IgD-negative memory B cell (primary cell): ENCODE measurements around the gene BAD. TPM values are rescaled to one million over a fixed set of nuclear protein-coding genes. Genes with fewer than 3 reads are reported as not detected.
A peak's percentile ranks its signal among the peaks of the same experiment; 100 is the strongest.

Source experiments
- H3K27ac Mint-ChIP-seq, 3 donors: one replicate each; pipeline ENCODE4 v1.8.0; 2020 to 2022; ENCODE audit warnings: mild to moderate bottlenecking in 3 of 3, mixed read lengths in 3 of 3, moderate library complexity in 1 of 3
- H3K27me3 Mint-ChIP-seq: one replicate; pipeline ENCODE4 v1.8.0; 2021; ENCODE audit warnings: mixed read lengths
- H3K36me3 Mint-ChIP-seq: one replicate; pipeline ENCODE4 v1.8.0; 2020; ENCODE audit warnings: mild to moderate bottlenecking, mixed read lengths
- H3K4me1 Mint-ChIP-seq, 3 donors: one replicate each; pipeline ENCODE4 v1.8.0; 2020 to 2022; ENCODE audit warnings: mixed read lengths in 3 of 3, mild to moderate bottlenecking in 1 of 3
- H3K4me3 Mint-ChIP-seq, 4 donors: one replicate each; pipeline ENCODE4 v1.8.0; 2020 to 2022; ENCODE audit warnings: mild to moderate bottlenecking in 4 of 4, mixed read lengths in 4 of 4, moderate library complexity in 3 of 4
- H3K9me3 Mint-ChIP-seq, 3 donors: one replicate each; pipeline ENCODE4 v1.8.0; 2020 to 2021; ENCODE audit warnings: mixed read lengths in 3 of 3, mild to moderate bottlenecking in 1 of 3
- polyA plus RNA-seq: library from polyadenylated mRNA; unstranded; fragments of 300-500 nt; fragmentation: Illumina TruSeq; gene quantifications from one replicate; pipeline ENCODE4 v1.2.3, GENCODE V29; 2021

The BAD gene
- polyA plus RNA-seq, 1 donor from 2014 or later, result 53.2 TPM

GRCh38 chr11:64238076-64238475 is 46.4 kb downstream of the BAD start:
- no peaks in the 10 kb centered on the region for H3K9me3 Mint-ChIP-seq
- no peaks in the 10 kb centered on the region for H3K27me3 Mint-ChIP-seq
- H3K36me3 Mint-ChIP-seq, result peaks cover 3% of the 10 kb centered on the region
- H3K27ac Mint-ChIP-seq, result peak overlapping the region; percentile 96 to 100 (median 100)
- H3K4me1 Mint-ChIP-seq, result peaks cover 38 to 47% (median 41%) of the 10 kb centered on the region in 3 donors
- peak overlapping the region; percentile 41 to 95 (median 76) for H3K4me3 Mint-ChIP-seq

DNA sequence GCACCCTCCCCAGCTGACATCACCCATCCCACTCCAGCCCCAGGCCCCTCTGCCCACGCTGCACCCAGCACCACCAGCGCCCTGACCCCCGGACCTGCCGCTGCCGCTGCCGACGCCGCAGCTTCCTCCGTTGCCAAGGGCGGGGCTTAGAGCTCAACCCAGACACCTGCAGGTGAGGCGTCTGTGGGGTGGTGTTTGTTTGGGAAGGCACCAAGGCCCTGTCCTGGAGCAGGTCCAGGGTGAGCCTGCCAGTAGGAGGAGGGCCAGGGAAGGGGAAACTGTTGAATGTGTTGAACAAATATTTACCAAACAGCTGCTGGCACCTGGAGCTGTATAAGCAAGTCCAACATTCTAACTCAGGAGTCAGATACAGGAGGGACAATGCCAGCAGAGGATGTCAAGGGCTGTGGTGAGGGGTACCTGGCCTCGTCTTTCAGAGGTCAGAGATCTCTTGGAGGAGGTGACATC is 46.9 kb downstream of the BAD start:
- peak overlapping the region; percentile 41 to 95 (median 78) for H3K4me3 Mint-ChIP-seq
- no peaks in the 10 kb centered on the region for H3K27me3 Mint-ChIP-seq
- peaks cover 3% of the 10 kb centered on the region for H3K36me3 Mint-ChIP-seq
- peak overlapping the region; percentile 96 to 100 (median 100) for H3K27ac Mint-ChIP-seq
- H3K4me1 Mint-ChIP-seq, result peaks cover 38 to 45% (median 40%) of the 10 kb centered on the region in 3 donors
- H3K9me3 Mint-ChIP-seq, result no peaks in the 10 kb centered on the region

GRCh38 chr11:64235437-64236161 is 48.9 kb downstream of the BAD start:
- Mint-ChIP-seq H3K27me3 (no peaks in the 10 kb centered on the region), H3K4me1 (peaks cover 30 to 52% (median 44%) of the 10 kb centered on the region in 3 donors), H3K27ac (peak overlapping the region; percentile 88 to 100 (median 93)), H3K4me3 (peak overlapping the region; percentile 91 to 97 (median 94)), H3K36me3 (peaks cover 3% of the 10 kb centered on the region), H3K9me3 (no peaks in the 10 kb centered on the region)

DNA sequence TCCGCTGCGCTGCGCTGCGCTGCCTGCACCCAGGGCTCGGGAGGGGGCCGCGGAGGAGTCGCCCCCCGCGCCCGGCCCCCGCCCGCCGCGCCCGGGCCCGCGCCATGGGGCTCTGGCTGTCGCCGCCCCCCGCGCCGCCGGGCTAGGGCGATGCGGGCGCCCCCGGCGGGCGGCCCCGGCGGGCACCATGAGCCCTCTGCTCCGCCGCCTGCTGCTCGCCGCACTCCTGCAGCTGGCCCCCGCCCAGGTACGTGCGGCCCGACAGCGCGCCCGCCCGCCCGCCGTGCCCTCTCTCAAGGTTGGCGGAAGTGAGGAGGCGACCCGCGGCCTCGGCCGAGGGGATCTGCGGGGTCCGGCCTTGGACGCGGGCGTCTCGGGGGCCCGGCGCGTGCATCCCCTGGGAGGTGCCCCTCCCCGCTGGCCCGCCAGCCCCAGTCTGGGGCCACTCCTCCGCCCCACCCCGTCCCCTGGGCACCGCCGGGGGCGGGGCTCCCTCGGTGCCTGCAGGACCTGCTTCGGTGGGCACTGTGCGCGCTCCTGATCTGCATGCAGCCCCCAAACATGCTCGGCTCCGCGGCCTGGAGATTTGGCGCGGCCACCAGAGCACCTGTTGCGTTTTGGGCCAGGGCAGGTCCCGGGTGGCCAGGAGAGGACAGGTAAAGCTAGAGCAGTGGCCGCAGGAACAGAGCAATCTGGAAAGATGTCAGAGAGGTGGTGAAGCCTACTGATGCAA is 49.7 kb downstream of the BAD start:
- peaks cover 3% of the 10 kb centered on the region for H3K36me3 Mint-ChIP-seq
- H3K4me1 Mint-ChIP-seq, result peaks cover 29 to 45% (median 42%) of the 10 kb centered on the region in 3 donors
- H3K27me3 Mint-ChIP-seq, result no peaks in the 10 kb centered on the region
- H3K9me3 Mint-ChIP-seq, result no peaks in the 10 kb centered on the region
- peak overlapping the region; percentile 88 to 100 (median 93) for H3K27ac Mint-ChIP-seq
- H3K4me3 Mint-ChIP-seq, result peak overlapping the region; percentile 91 to 97 (median 94)

DNA sequence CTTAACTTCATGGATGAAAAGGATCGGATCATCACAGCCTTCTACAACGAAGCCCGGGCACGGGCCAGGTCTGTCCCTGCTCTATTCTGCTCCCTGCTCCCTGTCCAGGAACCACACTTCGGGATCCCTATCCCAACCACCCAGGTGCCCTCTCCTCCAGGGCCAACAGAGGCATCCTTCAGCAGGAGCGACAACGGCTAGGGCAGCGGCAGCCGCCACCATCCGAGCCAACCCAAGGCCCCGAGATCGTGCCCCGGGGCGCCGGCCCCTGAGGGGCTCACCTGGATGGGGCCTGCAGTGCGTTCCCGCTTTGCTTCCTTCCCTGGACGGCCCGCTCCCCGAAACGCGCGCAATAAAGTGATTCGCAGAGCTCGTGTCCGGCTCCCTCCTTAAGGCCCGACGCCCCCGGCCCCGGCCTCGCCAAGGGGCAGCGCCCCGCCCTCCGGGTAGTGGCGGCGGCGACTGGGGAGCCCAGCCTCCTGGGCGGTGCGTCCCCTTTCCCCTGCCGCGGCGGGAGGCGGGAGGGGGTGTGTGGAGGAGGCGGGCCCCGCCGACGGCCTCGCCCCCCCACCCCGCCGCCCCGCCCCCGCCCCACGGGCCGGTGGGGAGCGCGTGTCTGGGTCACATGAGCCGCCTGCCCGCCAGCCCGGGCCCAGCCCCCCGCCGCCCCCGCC is 50.4 kb downstream of the BAD start, which contains the start of gene VEGFB:
VEGFB (plus strand) TSS at position 672 of the 674 bp plus-strand sequence. CDS start 250 bp downstream, outside the sequence.
- peaks cover 3% of the 10 kb centered on the region for H3K36me3 Mint-ChIP-seq
- no peaks in the 10 kb centered on the region for H3K9me3 Mint-ChIP-seq
- peak within 1 kb of the TSS; percentile 92 to 98 (median 96) for H3K4me3 Mint-ChIP-seq
- peaks cover 35 to 47% (median 38%) of the 10 kb centered on the region in 3 donors for H3K4me1 Mint-ChIP-seq
- H3K27me3 Mint-ChIP-seq, result no peaks in the 10 kb centered on the region
- H3K27ac Mint-ChIP-seq, result peak within 1 kb of the TSS; percentile 88 to 100 (median 93)

DNA sequence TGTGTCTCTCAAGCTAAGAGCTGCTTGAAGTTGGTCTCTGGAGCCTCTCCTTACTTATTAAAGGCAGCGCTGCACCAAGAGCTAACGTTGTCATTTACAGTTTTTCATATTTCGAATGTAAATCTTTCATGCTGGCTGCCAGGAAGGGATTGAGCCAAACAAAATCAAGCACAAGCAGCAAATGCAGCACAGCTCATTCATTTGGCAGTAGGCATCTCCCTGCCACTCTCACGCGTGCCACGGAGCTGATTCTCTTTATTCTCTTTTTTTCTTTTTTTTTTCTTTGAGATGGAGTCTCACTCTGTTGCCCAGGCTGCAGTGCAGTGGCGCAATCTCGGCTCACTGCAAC is 51.5 kb downstream of the BAD start:
- peak overlapping the region in 2 of 3 donors; percentile 86 to 99 for H3K27ac Mint-ChIP-seq
- H3K4me1 Mint-ChIP-seq, result peaks cover 24 to 38% (median 33%) of the 10 kb centered on the region in 3 donors
- H3K9me3 Mint-ChIP-seq, result no peaks in the 10 kb centered on the region
- peaks cover 2% of the 10 kb centered on the region for H3K36me3 Mint-ChIP-seq
- H3K27me3 Mint-ChIP-seq, result no peaks in the 10 kb centered on the region
- H3K4me3 Mint-ChIP-seq, result peak overlapping the region; percentile 72 to 98 (median 82)

- Mint-ChIP-seq H3K36me3 (peaks cover 2% of the 10 kb centered on the region), H3K4me1 (peaks cover 19 to 36% (median 30%) of the 10 kb centered on the region in 3 donors)
These were observed 52.1 kb downstream of the BAD start for GRCh38 chr11:64232182-64232966.

DNA sequence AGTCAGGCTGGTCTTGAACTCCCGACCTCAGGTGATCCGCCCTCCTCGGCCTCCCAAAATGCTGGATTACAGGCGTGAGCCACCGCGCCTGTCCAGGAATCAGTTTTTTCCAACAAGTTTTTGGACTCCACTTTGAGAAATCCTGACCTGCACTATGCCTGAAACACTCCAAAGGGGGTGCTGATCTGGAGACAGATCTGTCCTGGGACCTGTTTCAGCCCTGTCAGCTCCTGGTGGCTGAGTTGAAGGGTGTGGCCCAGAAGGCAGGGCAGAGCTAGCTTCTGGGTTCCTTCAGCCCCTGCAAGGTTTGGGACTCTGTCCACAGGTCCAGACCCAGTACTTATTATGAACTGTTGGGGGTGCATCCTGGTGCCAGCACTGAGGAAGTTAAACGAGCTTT is 52.9 kb downstream of the BAD start:
- H3K36me3 Mint-ChIP-seq, result peaks cover 2% of the 10 kb centered on the region
- H3K27ac Mint-ChIP-seq, result peak overlapping the region; percentile 31 to 99 (median 97)
- H3K4me1 Mint-ChIP-seq, result peaks cover 26 to 39% (median 26%) of the 10 kb centered on the region in 3 donors
- H3K27me3 Mint-ChIP-seq, result no peaks in the 10 kb centered on the region
- H3K9me3 Mint-ChIP-seq, result no peaks in the 10 kb centered on the region
- peak overlapping the region; percentile 64 to 98 (median 86) for H3K4me3 Mint-ChIP-seq

More at GRCh38 chr11:64232182-64232966, 52.1 kb downstream of the BAD start:
- peak overlapping the region in 2 of 3 donors; percentile 86 to 99 for H3K27ac Mint-ChIP-seq
- H3K9me3 Mint-ChIP-seq, result no peaks in the 10 kb centered on the region
- H3K4me3 Mint-ChIP-seq, result peak overlapping the region; percentile 64 to 98 (median 92)
- H3K27me3 Mint-ChIP-seq, result no peaks in the 10 kb centered on the region

GRCh38 chr11:64230985-64231365 is 53.5 kb downstream of the BAD start:
- H3K36me3 Mint-ChIP-seq, result peaks cover 2% of the 10 kb centered on the region
- H3K27ac Mint-ChIP-seq, result peak overlapping the region; percentile 97 to 99 (median 97)
- H3K4me3 Mint-ChIP-seq, result peak overlapping the region; percentile 88 to 98 (median 96)
- no peaks in the 10 kb centered on the region for H3K27me3 Mint-ChIP-seq
- no peaks in the 10 kb centered on the region for H3K9me3 Mint-ChIP-seq
- peaks cover 26 to 39% (median 26%) of the 10 kb centered on the region in 3 donors for H3K4me1 Mint-ChIP-seq

- H3K9me3 Mint-ChIP-seq, result no peaks in the 10 kb centered on the region
- peaks cover 22 to 34% (median 24%) of the 10 kb centered on the region in 3 donors for H3K4me1 Mint-ChIP-seq
- H3K36me3 Mint-ChIP-seq, result peaks cover 1% of the 10 kb centered on the region
- H3K27me3 Mint-ChIP-seq, result no peaks in the 10 kb centered on the region
- peak within 1 kb of the TSS; percentile 97 to 99 (median 97) for H3K27ac Mint-ChIP-seq
- peak within 1 kb of the TSS; percentile 88 to 98 (median 96) for H3K4me3 Mint-ChIP-seq
These were observed 54.1 kb downstream of the BAD start, which contains the start of gene DNAJC4 for GRCh38 chr11:64230171-64230984. Gene DNAJC4, plus strand, starts transcription at chr11:64230548. Its CDS starts 307 bp downstream, at chr11:64230855.

GRCh38 chr11:64229744-64230170 is 54.7 kb downstream of the BAD start:
- peak overlapping the region; percentile 97 to 99 (median 97) for H3K27ac Mint-ChIP-seq
- H3K4me1 Mint-ChIP-seq, result peaks cover 24 to 34% (median 26%) of the 10 kb centered on the region in 3 donors
- no peaks in the 10 kb centered on the region for H3K27me3 Mint-ChIP-seq
- H3K4me3 Mint-ChIP-seq, result peak overlapping the region; percentile 88 to 98 (median 96)
- H3K9me3 Mint-ChIP-seq, result no peaks in the 10 kb centered on the region
- H3K36me3 Mint-ChIP-seq, result no peaks in the 10 kb centered on the region

GRCh38 chr11:64229090-64229743 is 55.2 kb downstream of the BAD start:
- Mint-ChIP-seq H3K4me3 (peak overlapping the region; percentile 54 to 98 (median 92)), H3K9me3 (no peaks in the 10 kb centered on the region), H3K4me1 (peaks cover 24 to 34% (median 26%) of the 10 kb centered on the region in 3 donors), H3K36me3 (no peaks in the 10 kb centered on the region), H3K27ac (peak overlapping the region; percentile 62 to 99 (median 97)), H3K27me3 (no peaks in the 10 kb centered on the region)
